ENCODE measurements around the gene LMLN.

DNA sequence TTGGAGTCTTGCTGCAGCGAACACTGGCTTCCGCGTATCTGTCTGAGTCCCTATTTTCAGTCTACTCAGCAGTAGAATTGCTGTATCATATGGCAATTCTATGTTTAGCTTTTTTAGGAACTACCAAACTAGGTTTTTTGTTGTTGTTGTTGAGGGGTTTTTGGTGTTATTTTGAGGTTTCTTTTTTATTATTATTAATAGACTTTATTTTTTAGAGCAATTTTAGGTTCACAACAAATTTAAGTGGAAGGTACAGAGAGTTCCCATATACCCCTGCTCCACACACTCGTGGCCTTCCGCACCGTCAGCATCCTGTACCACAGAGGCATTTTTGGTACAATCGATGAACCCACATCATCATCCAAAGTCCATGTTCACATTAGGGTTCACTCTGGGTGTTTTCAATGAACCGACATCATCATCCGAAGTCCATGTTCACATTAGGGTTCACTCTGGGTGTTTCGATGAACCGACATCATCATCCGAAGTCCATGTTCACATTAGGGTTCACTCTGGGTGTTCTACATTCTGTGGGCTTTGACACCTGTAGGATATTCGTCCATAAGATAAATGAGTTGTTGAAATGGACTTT, 67.9 kb downstream of the LMLN start:
- TF ChIP-seq CTCF (IDR thresholded peaks at IDR 0.05) (no peak), SMC3 (IDR thresholded peaks at IDR 0.05) (no peak), POLR2A (IDR thresholded peaks at IDR 0.05; ENCODE audit: low read length) (no peak), MAZ (IDR thresholded peaks at IDR 0.05; ENCODE audit: borderline replicate concordance, low read depth, low read length) (no peak), CHD4 (IDR thresholded peaks at IDR 0.05; ENCODE audit: borderline replicate concordance) (no peak), MAX (IDR thresholded peaks at IDR 0.05) (no peak), KDM5A (IDR thresholded peaks at IDR 0.05) (no peak)

Data from A549 (cell line).